ENCODE measurements around the gene PCDHA4. TPM values are rescaled to one million over a fixed set of nuclear protein-coding genes. Genes with fewer than 3 reads are reported as not detected.

The PCDHA4 gene
- polyA plus RNA-seq, 4 donors = 0.19 to 0.57 TPM; not detected in 2

DNA sequence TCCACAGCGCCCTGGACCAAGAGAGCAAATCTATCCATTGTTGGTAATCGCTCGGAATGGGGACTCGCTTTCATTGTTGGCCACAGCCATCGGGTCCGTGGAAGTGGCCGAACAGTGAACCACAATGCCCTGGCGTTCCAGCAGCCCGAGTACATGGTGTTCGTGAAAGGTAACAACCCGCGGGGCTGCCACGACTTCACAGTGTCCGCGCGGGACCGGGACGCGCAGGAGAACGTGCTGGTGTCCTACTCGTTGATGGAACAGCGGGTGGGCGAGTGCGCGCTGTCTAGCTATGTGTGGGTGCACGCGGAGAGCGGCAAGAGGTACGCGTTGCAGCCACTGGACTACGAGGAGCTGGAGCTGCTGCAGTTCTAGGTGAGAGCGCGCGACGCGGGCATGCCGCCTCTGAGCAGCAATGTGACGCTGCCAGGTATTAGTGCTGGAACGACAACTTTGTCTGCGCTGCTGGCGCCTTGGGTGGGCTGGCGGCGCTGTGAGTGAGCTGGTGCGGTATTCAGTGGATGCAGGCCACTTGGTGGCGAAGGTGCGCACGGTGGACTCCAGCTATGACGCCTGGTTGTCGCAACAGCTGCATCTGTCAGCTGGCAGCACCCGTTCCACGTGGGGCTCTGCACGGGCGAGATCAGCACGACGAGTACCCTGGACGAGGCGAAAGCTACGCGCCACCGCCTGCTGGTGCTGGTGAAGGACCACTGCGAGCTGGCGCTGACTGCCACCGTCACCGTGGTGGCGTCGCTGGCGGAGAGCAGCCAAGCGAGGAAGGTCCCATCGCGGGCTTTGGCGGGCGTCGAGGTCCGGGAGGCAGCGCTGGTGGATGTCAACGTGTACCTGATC lies 55.8 kb downstream of the PCDHA4 start:
- no peak for FAIRE-seq
- WGBS, 3 donors = 52 to 75% (median 70%) methylated on average over 74 to 76 of the region's 76 CpGs

More for the DNA sequence above, 55.8 kb downstream of the PCDHA4 start:
- Histone ChIP-seq H3K27ac (ENCODE audit: low read depth in 1 of 3, low read length in 2 of 3) (no peak overlapping the region), H3K4me1 (ENCODE audit: control insufficient read depth in 3 of 3, insufficient read depth in 2 of 3, low read depth in 1 of 3, low read length in 2 of 3) (no peaks in the 10 kb centered on the region), H3K27me3 (ENCODE audit: control insufficient read depth in 3 of 3, insufficient read depth in 3 of 3, low read length in 3 of 3) (peaks cover 0 to 5% (median 0%) of the 10 kb centered on the region in 3 donors), H3K9me3 (ENCODE audit: control insufficient read depth in 2 of 2, insufficient read depth in 1 of 2, low read depth in 1 of 2, low read length in 1 of 2) (peaks cover 0 to 27% of the 10 kb centered on the region in 2 donors), H3K36me3 (ENCODE audit: control insufficient read depth in 3 of 3, insufficient read depth in 2 of 3, low read depth in 1 of 3, low read length in 3 of 3) (no peaks in the 10 kb centered on the region), H3K4me3 (ENCODE audit: low read depth in 1 of 3, low read length in 3 of 3) (no peak overlapping the region)
- no peak for DNase-seq

Other genes with a start within 250 kb of the PCDHA4 start
- gene SRA1, start 249.6 kb upstream of the PCDHA4 start, polyA plus RNA-seq = 10 to 100 TPM; 19.0 to 49.9 (median 32.3) TPM
- 10 to 100 TPM in 3 of 4 donors, 1 to 10 TPM in 1; 9.5 to 22.9 (median 17.4) TPM for gene APBB3, start 242.5 kb upstream of the PCDHA4 start, polyA plus RNA-seq
- gene SLC35A4, start 242.2 kb upstream of the PCDHA4 start, polyA plus RNA-seq = 10 to 100 TPM; 35.7 to 74.6 (median 57.9) TPM
- gene CD14, start 173.9 kb upstream of the PCDHA4 start, polyA plus RNA-seq = 10 to 100 TPM in 1 of 4 donors, 1 to 10 TPM in 3; 3.1 to 30.3 (median 8.5) TPM
- 10 to 100 TPM in 2 of 4 donors, 1 to 10 TPM in 2; 5.4 to 21.3 (median 9.9) TPM for gene TMCO6, start 167.6 kb upstream of the PCDHA4 start, polyA plus RNA-seq
- 100 to 1,000 TPM in 3 of 4 donors, 10 to 100 TPM in 1; 86.0 to 414 (median 240) TPM for gene NDUFA2, start 159.4 kb upstream of the PCDHA4 start, polyA plus RNA-seq
- 10 to 100 TPM; 60.0 to 96.6 (median 66.8) TPM for gene IK, start 159.2 kb upstream of the PCDHA4 start, polyA plus RNA-seq
- gene WDR55, start 142.2 kb upstream of the PCDHA4 start, polyA plus RNA-seq = 10 to 100 TPM; 20.3 to 28.9 (median 22.4) TPM
- gene DND1, start 133.5 kb upstream of the PCDHA4 start, polyA plus RNA-seq = 1 to 10 TPM in 3 of 4 donors, under 1 TPM in 1; 0.16 to 3.1 (median 1.9) TPM
- 10 to 100 TPM; 35.3 to 47.0 (median 40.7) TPM for gene HARS1, start 115.7 kb upstream of the PCDHA4 start, polyA plus RNA-seq
- gene HARS2, start 115.6 kb upstream of the PCDHA4 start, polyA plus RNA-seq = 10 to 100 TPM; 21.8 to 38.0 (median 23.2) TPM
- 10 to 100 TPM; 50.3 to 79.2 (median 61.8) TPM for gene ZMAT2, start 106.6 kb upstream of the PCDHA4 start, polyA plus RNA-seq
- under 1 TPM in 2 of 4 donors, not detected in 2; 0.06 to 0.43 TPM for gene PCDHA1, start 20.9 kb upstream of the PCDHA4 start, polyA plus RNA-seq
- under 1 TPM in 2 of 4 donors, not detected in 2; 0.06 to 0.07 TPM for gene PCDHA2, start 12.2 kb upstream of the PCDHA4 start, polyA plus RNA-seq
- under 1 TPM in 2 of 4 donors, not detected in 2; 0.10 to 0.28 TPM for gene PCDHA3, start 6.0 kb upstream of the PCDHA4 start, polyA plus RNA-seq
- under 1 TPM in 2 of 4 donors, not detected in 2; 0.07 to 0.19 TPM for gene PCDHA5, start 14.5 kb downstream of the PCDHA4 start, polyA plus RNA-seq
- gene PCDHA6, start 20.9 kb downstream of the PCDHA4 start, polyA plus RNA-seq = under 1 TPM in 2 of 4 donors, not detected in 2; 0.12 to 0.27 TPM
- under 1 TPM in 2 of 4 donors, not detected in 2; 0.06 to 0.07 TPM for gene PCDHA7, start 27.2 kb downstream of the PCDHA4 start, polyA plus RNA-seq
- gene PCDHA8, start 34.1 kb downstream of the PCDHA4 start, polyA plus RNA-seq = under 1 TPM in 2 of 4 donors, not detected in 2; 0.04 to 0.06 TPM
- under 1 TPM in 2 of 4 donors, not detected in 2; 0.01 to 0.06 TPM for gene PCDHA9, start 41.3 kb downstream of the PCDHA4 start, polyA plus RNA-seq
- under 1 TPM in 2 of 4 donors, not detected in 2; 0.04 to 0.13 TPM for gene PCDHA10, start 48.8 kb downstream of the PCDHA4 start, polyA plus RNA-seq
- gene PCDHA11, start 61.9 kb downstream of the PCDHA4 start, polyA plus RNA-seq = under 1 TPM in 2 of 4 donors, not detected in 2; 0.09 to 0.21 TPM
- under 1 TPM in 2 of 4 donors, not detected in 2; 0.01 to 0.03 TPM for gene PCDHA12, start 68.2 kb downstream of the PCDHA4 start, polyA plus RNA-seq
- gene PCDHA13, start 75.1 kb downstream of the PCDHA4 start, polyA plus RNA-seq = under 1 TPM in 2 of 4 donors, not detected in 2; 0.03 to 0.06 TPM
- under 1 TPM in 2 of 4 donors, not detected in 2; 0.10 to 0.27 TPM for gene PCDHAC1, start 119.2 kb downstream of the PCDHA4 start, polyA plus RNA-seq
- under 1 TPM in 2 of 4 donors, not detected in 2; 0.22 to 0.72 TPM for gene PCDHAC2, start 159.4 kb downstream of the PCDHA4 start, polyA plus RNA-seq
- gene PCDHB1, start 244.3 kb downstream of the PCDHA4 start, polyA plus RNA-seq = under 1 TPM in 2 of 4 donors, not detected in 2; 0.03 to 0.04 TPM

Measured in small intestine (tissue), 7 donors.